RWPE1 (cell line): Measurements from ENCODE around the gene GOLPH3L.
"Not testable (repeated sequence)": the region's sequence is repeated elsewhere in the genome, so short reads cannot be mapped to it uniquely, and the experiment has no call there.

Source experiments
- CTCF ChIA-PET: fragments of 350-600 bp; sonication (Branson Sonifier 250); formaldehyde crosslinking; extraction: SDS; loops from one replicate; lab custom pipeline; 2021; lab: Yijun Ruan, JAX
- POLR2A ChIA-PET: fragments of 400-600 bp; formaldehyde crosslinking; extraction: SDS; loops from one replicate; lab custom pipeline; 2020; ENCODE audit warnings: antibody characterized with exemption; ENCODE audit not compliant: low non-redundant PET; lab: Yijun Ruan, JAX
- DNase-seq: peaks from one replicate; pipeline ENCODE4 v3.0.0; 2012; ENCODE audit warnings: low spot score
- H3K27ac ChIP-seq: fragments of 450-650 bp; 2 replicates; pipeline ENCODE4 v1.5.1; 2017
- TF ChIP-seq, protein P1 (sequence below): fragments of 450-650 bp; conservative IDR thresholded peaks from 2 replicates; pipeline ENCODE4 v1.5.1; 2017; ENCODE audit warnings: low read depth, mild to moderate bottlenecking

GOLPH3L gene

GRCh38 chr1:150649441-150650075, 47.4 kb downstream of the GOLPH3L start:
- no peak for DNase-seq
- ChIA-PET POLR2A (interaction anchor here (0.6 to 1.3 kb wide), 2 partner anchors 20 to 77 kb away, joined by 4 read pairs; partner anchors contain the start of gene ENSA), CTCF (no interaction called here)
- no peak overlapping the region for H3K27ac ChIP-seq
- TF ChIP-seq, protein P1, sequence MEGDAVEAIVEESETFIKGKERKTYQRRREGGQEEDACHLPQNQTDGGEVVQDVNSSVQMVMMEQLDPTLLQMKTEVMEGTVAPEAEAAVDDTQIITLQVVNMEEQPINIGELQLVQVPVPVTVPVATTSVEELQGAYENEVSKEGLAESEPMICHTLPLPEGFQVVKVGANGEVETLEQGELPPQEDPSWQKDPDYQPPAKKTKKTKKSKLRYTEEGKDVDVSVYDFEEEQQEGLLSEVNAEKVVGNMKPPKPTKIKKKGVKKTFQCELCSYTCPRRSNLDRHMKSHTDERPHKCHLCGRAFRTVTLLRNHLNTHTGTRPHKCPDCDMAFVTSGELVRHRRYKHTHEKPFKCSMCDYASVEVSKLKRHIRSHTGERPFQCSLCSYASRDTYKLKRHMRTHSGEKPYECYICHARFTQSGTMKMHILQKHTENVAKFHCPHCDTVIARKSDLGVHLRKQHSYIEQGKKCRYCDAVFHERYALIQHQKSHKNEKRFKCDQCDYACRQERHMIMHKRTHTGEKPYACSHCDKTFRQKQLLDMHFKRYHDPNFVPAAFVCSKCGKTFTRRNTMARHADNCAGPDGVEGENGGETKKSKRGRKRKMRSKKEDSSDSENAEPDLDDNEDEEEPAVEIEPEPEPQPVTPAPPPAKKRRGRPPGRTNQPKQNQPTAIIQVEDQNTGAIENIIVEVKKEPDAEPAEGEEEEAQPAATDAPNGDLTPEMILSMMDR, result no peak

DNA sequence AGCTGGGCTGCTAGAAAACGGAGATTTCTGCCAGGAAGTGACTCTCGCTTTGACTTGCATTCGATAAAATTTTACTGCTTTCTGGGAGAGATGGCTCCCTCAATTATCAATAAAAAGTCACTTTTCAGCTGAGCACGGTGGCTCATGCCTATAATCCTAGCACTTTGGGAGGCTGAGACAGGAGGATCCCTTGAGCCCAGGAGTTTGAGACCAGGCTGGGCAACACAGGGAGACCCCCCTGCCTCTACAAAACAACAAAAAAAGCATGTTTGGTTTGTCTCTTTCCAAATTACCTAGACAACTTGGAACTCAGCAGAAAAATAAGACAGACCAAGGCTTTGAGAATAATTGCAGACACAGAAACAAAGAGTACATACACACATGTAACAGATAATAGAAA, 54.7 kb downstream of the GOLPH3L start:
- no peak for DNase-seq
- ChIA-PET CTCF (no interaction called here), POLR2A (no interaction called here)
- TF ChIP-seq, protein P1, result no peak
- no peak overlapping the region for H3K27ac ChIP-seq

DNA sequence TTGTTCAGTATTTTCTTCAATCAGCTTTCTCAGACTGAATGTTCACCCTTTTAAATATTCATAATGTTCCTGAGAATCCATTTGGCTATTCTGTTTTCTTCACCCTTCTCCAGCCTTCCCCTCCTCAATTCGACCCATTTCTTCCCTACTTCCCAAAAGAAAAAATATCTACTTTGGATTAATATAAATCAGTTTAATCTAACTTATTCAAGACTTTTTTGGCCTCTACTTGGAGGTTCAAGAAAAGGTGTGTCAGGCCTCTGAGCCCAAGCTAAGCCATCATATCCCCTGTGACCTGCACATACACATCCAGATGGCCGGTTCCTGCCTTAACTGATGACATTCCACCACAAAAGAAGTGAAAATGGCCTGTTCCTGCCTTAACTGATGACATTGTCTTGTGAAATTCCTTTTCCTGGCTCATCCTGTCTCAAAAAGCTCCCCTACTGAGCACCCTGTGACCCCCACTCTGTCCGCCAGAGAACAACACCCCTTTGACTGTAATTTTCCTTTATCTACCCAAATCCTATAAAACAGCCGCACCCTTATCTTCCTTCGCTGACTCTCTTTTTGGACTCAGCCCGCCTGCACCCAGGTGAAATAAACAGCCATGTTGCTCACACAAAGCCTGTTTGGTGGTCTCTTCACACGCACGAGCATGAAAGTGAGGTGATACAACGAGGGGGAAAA, 55.7 kb downstream of the GOLPH3L start:
- H3K27ac ChIP-seq, DNase-seq, CTCF ChIA-PET, POLR2A ChIA-PET: not testable (repeated sequence)

GRCh38 chr1:150638430-150638829, 58.5 kb downstream of the GOLPH3L start:
- POLR2A ChIA-PET, result interaction anchor here (0.7 kb wide), 1 partner anchor 11 kb away, joined by 3 read pairs; no protein-coding TSS in a partner anchor
- DNase-seq, CTCF ChIA-PET, H3K27ac ChIP-seq: not testable (repeated sequence)

DNA sequence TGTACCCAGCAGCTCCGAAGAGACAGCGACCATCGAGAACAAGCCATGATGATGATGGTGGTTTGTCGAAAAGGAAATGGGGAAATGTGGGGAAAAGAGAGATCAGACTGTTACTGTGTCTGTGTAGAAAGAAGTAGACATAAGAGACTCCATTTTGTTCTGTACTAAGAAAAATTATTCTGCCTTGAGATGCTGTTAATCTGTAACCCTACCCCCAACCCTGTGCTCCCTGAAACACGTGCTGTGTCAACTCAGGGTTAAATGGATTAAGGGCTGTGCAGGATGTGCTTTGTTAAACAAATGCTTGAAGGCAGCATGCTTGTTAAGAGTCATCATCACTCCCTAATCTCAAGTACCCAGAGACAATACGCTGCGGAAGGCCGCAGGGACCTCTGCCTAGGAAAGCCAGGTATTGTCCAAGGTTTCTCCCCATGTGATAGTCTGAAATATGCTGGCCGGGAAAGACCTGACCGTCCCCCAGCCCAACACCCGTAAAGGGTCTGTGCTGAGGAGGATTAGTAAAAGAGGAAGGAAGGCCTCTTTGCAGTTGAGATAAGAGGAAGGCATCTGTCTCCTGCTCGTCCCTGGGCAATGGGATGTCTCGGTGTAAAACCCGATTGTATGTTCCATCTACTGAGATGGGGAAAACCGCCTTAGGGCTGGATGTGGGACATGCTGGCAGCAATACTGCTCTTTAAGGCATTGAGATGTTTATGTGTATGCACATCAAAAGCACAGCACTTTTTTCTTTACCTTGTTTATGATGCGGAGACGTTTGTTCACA, 61.9 kb downstream of the GOLPH3L start:
- H3K27ac ChIP-seq, POLR2A ChIA-PET, DNase-seq: not testable (repeated sequence)
- CTCF ChIA-PET, result interaction anchor here (0.8 kb wide), 1 partner anchor 74 kb away, joined by 3 read pairs; no protein-coding TSS in a partner anchor

- ChIA-PET CTCF (interaction anchor here (0.5 to 1.6 kb wide), 2 partner anchors 69 to 230 kb away, joined by 3 to 5 read pairs; no protein-coding TSS in a partner anchor), POLR2A (interaction anchor here (0.6 to 1.3 kb wide), 6 partner anchors 10 to 334 kb away, joined by 3 to 8 read pairs (median 4); partner anchors contain the start of gene MCL1)
- TF ChIP-seq, protein P1, result no peak
- peak within 1 kb of the TSS; percentile 91 for H3K27ac ChIP-seq
- peak; percentile 98 for DNase-seq
These were observed 67.6 kb downstream of the GOLPH3L start, which contains the start of gene ENSA for GRCh38 chr1:150629115-150629928. TSS of gene ENSA (minus strand) at chr1:150629612. CDS start at chr1:150629470, 142 bp downstream.

GRCh38 chr1:150628766-150629114, 68.2 kb downstream of the GOLPH3L start:
- POLR2A ChIA-PET, result interaction anchor here (0.6 to 1.3 kb wide), 3 partner anchors 20 to 306 kb away, joined by 3 to 7 read pairs (median 4); partner anchors contain the start of gene MCL1

More at GRCh38 chr1:150628766-150629114, 68.2 kb downstream of the GOLPH3L start:
- DNase-seq, result no peak
- TF ChIP-seq, protein P1, result no peak
- peak overlapping the region; percentile 91 for H3K27ac ChIP-seq
- CTCF ChIA-PET, result interaction anchor here (1.6 kb wide), 1 partner anchor 68 kb away, joined by 5 read pairs; no protein-coding TSS in a partner anchor
